Liver (tissue), 9 donors: Measurements from ENCODE around the gene HSD17B13. TPM values are rescaled to one million over a fixed set of nuclear protein-coding genes. Genes with fewer than 3 reads are reported as not detected.

ENCODE experiments used
- DNase-seq: peaks from one replicate; pipeline ENCODE4 v3.0.0-alpha.2; 2017; ENCODE audit warnings: low spot score
- H3K27ac ChIP-seq, 2 donors: one replicate each; pipeline ENCODE4 v1.7.0; 2013; ENCODE audit warnings: inconsistent platforms in 2 of 2, low read length in 2 of 2, control low read depth in 1 of 2, low read depth in 1 of 2, mild to moderate bottlenecking in 1 of 2
- H3K27me3 ChIP-seq, 4 donors: one replicate each; pipeline versions ENCODE4 v1.6.1 to v1.7.0; 2013; ENCODE audit warnings: low read length in 3 of 4, inconsistent platforms in 1 of 4, mild to moderate bottlenecking in 1 of 4, moderate library complexity in 1 of 4; ENCODE audit not compliant: control insufficient read depth in 4 of 4, insufficient read depth in 4 of 4
- H3K36me3 ChIP-seq, 4 donors: one replicate each; pipeline versions ENCODE4 v1.6.1 to v1.7.0; 2013; ENCODE audit warnings: low read length in 3 of 4, mild to moderate bottlenecking in 3 of 4, low read depth in 1 of 4, moderate library complexity in 1 of 4; ENCODE audit not compliant: control insufficient read depth in 4 of 4, insufficient read depth in 3 of 4
- H3K4me1 ChIP-seq, 4 donors: one replicate each; pipeline versions ENCODE4 v1.6.1 to v1.7.0; 2013; ENCODE audit warnings: low read length in 3 of 4, mild to moderate bottlenecking in 3 of 4, moderate library complexity in 1 of 4; ENCODE audit not compliant: control insufficient read depth in 4 of 4, insufficient read depth in 4 of 4
- H3K4me3 ChIP-seq, 3 donors: one replicate each; pipeline versions ENCODE4 v1.6.1 to v1.7.0; 2013; ENCODE audit warnings: low read length in 3 of 3, control low read depth in 1 of 3, low read depth in 1 of 3, mild to moderate bottlenecking in 1 of 3
- H3K9ac ChIP-seq, 2 donors: one replicate each; pipeline ENCODE4 v1.7.0; 2013; ENCODE audit warnings: low read length in 2 of 2, mild to moderate bottlenecking in 2 of 2, moderate library complexity in 2 of 2, control low read depth in 1 of 2, low read depth in 1 of 2
- H3K9me3 ChIP-seq, 4 donors: one replicate each; pipeline versions ENCODE4 v1.6.1 to v1.7.0; 2013; ENCODE audit warnings: low read length in 3 of 4; ENCODE audit not compliant: control insufficient read depth in 4 of 4
- EGR1 ChIP-seq, 2 donors: IDR thresholded peaks; 2 replicates each; pipeline ENCODE4 v1.6.1; 2016 to 2018; ENCODE audit warnings: antibody characterized with exemption in 2 of 2, low read depth in 2 of 2
- FOXA1 ChIP-seq: IDR thresholded peaks from 2 replicates; pipeline ENCODE4 v1.6.1; 2016; ENCODE audit warnings: antibody characterized with exemption
- FOXA2 ChIP-seq: IDR thresholded peaks from 2 replicates; pipeline ENCODE4 v1.6.1; 2016; ENCODE audit warnings: antibody characterized with exemption
- GABPA ChIP-seq, 2 donors: IDR thresholded peaks in 1 of 2; conservative IDR thresholded peaks in 1 of 2; 2 replicates each; pipeline ENCODE4 v1.6.1; 2016; ENCODE audit warnings: antibody characterized with exemption in 2 of 2, mild to moderate bottlenecking in 1 of 2, moderate library complexity in 1 of 2
- HNF4A ChIP-seq, 2 donors: conservative IDR thresholded peaks; 2 replicates each; pipeline ENCODE4 v1.6.1; 2016; ENCODE audit warnings: antibody characterized with exemption in 2 of 2, mild to moderate bottlenecking in 2 of 2
- HNF4G ChIP-seq: IDR thresholded peaks from 2 replicates; pipeline ENCODE4 v1.6.1; 2016; ENCODE audit warnings: antibody characterized with exemption
- JUND ChIP-seq, 2 donors: IDR thresholded peaks; 2 replicates each; pipeline ENCODE4 v1.6.1; 2016; ENCODE audit warnings: antibody characterized with exemption in 2 of 2
- NR2F2 ChIP-seq: IDR thresholded peaks from 2 replicates; pipeline ENCODE4 v1.6.1; 2016; ENCODE audit warnings: antibody characterized with exemption
- RAD21 ChIP-seq, 2 donors: IDR thresholded peaks; 2 replicates each; pipeline ENCODE4 v1.6.1; 2016; ENCODE audit warnings: antibody characterized with exemption in 2 of 2, mild to moderate bottlenecking in 2 of 2
- RXRA ChIP-seq, 2 donors: IDR thresholded peaks; 2 replicates each; pipeline ENCODE4 v1.6.1; 2017 to 2018; ENCODE audit warnings: antibody characterized with exemption in 2 of 2, mild to moderate bottlenecking in 1 of 2
- SP1 ChIP-seq: IDR thresholded peaks from 2 replicates; pipeline ENCODE4 v1.6.1; 2018; ENCODE audit warnings: antibody characterized with exemption, mild to moderate bottlenecking
- TAF1 ChIP-seq: conservative IDR thresholded peaks from 2 replicates; pipeline ENCODE4 v1.6.1; 2016; ENCODE audit warnings: antibody characterized with exemption, mild to moderate bottlenecking
- YY1 ChIP-seq: IDR thresholded peaks from 2 replicates; pipeline ENCODE4 v1.6.1; 2016; ENCODE audit warnings: antibody characterized with exemption, mild to moderate bottlenecking
- WGBS: extraction: QIAGEN DNeasy Blood & Tissue Kit; methylation state at CpG from one replicate; pipeline ENCODE4 v1.1.7; 2013; 5-methylcytosine and 5-hydroxymethylcytosine counted together
- polyA plus RNA-seq, 2 donors: library from polyadenylated mRNA; stranded (reverse) in 1 of 2; unstranded in 1 of 2; fragments of 200-250 nt in 1 of 2; fragments of >200 nt in 1 of 2; fragmentation: Nextera tagmentation in 1 of 2; extraction: Ambion mirVana in 1 of 2; gene quantifications; one replicate each; pipeline versions ENCODE4 v1.2.1 to v1.2.3, GENCODE V29; 2013 to 2015
- total RNA-seq, 2 donors: library from RNA; depleted of rRNA; stranded (reverse); fragments of >200 nt; gene quantifications; one replicate each; pipeline ENCODE4 v1.2.3, GENCODE V29; 2014
- TF ChIP-seq, protein P1 (sequence below): IDR thresholded peaks from 2 replicates; pipeline ENCODE4 v1.6.1; 2016; ENCODE audit warnings: antibody characterized with exemption, mild to moderate bottlenecking
- TF ChIP-seq, protein P2 (sequence below): fragments of 150-350 bp; IDR thresholded peaks from 2 replicates; pipeline ENCODE4 v1.5.1; 2017; ENCODE audit warnings: improper control_type of control experiment, low read depth, low read length; ENCODE audit not compliant: missing input control
- TF ChIP-seq, protein P3 (sequence below): IDR thresholded peaks from 2 replicates; pipeline ENCODE4 v1.6.1; 2016; ENCODE audit warnings: antibody characterized with exemption
- TF ChIP-seq, protein P4 (sequence below): IDR thresholded peaks from 2 replicates; pipeline ENCODE4 v1.6.1; 2016; ENCODE audit warnings: antibody characterized with exemption
- TF ChIP-seq, protein P5 (sequence below): IDR thresholded peaks from 2 replicates; pipeline ENCODE4 v1.6.1; 2016; ENCODE audit warnings: antibody characterized with exemption
- donor health status: healthy.
- donor health status: healthy.
- donor health status: healthy.
- donor health status: healthy.
- donor health status: healthy.

The HSD17B13 gene
- total and polyA plus RNA-seq, 4 donors: 0.09 to 61.7 (median 22.8) TPM

DNA sequence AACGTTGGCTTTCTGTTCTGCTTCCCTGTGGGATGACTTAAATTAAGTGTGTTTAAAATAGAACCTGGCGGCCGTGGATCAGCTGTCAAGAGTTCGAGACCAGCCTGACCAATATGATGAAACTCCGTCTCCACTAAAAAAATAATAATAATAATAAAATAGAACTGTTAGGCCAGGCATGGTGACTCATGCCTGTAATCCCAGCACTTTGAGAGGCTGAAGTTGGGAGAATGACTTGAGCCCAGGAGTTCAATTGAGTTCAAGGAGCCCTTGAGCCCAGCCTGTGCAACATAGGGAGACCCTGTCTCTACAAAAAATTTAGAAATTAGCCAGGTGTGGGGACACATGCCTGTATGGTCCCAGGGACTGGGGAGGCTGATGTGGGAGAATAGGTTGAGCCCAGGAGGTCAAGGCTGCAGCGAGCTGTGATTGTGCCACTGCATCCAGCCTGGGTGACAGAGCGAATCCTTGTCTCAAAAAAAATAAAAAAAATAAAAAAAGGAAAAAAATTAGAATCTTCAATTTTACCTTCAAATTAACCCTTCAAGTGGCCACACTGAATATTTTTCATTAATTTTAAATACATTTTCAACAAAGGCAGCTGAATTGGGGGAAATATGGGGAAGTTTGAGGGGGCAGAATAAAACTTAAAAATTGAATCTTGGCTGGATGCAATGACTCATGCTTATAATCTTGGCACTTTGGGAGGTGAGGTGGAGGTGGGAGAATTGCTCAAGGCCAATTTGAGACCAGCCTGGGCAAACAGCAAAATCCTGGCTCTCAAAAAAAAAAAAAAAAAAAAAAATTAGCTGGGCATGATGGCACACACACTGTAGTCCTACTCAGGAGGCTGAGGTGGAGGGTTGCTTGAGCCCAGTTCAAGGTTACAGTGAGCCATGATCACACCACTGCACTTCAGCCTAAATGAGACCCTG, 31.8 kb upstream of the HSD17B13 start:
- Histone ChIP-seq H3K4me3 (no peak overlapping the region), H3K9ac (no peak overlapping the region), H3K9me3 (no peaks in the 10 kb centered on the region), H3K27ac (no peak overlapping the region), H3K4me1 (peaks cover 0 to 6% (median 3%) of the 10 kb centered on the region in 4 donors), H3K27me3 (no peaks in the 10 kb centered on the region), H3K36me3 (peaks cover 0 to 9% (median 5%) of the 10 kb centered on the region in 4 donors)
- 81% methylated on average over 7 of the region's 7 CpGs for WGBS
- TF ChIP-seq, protein P1, sequence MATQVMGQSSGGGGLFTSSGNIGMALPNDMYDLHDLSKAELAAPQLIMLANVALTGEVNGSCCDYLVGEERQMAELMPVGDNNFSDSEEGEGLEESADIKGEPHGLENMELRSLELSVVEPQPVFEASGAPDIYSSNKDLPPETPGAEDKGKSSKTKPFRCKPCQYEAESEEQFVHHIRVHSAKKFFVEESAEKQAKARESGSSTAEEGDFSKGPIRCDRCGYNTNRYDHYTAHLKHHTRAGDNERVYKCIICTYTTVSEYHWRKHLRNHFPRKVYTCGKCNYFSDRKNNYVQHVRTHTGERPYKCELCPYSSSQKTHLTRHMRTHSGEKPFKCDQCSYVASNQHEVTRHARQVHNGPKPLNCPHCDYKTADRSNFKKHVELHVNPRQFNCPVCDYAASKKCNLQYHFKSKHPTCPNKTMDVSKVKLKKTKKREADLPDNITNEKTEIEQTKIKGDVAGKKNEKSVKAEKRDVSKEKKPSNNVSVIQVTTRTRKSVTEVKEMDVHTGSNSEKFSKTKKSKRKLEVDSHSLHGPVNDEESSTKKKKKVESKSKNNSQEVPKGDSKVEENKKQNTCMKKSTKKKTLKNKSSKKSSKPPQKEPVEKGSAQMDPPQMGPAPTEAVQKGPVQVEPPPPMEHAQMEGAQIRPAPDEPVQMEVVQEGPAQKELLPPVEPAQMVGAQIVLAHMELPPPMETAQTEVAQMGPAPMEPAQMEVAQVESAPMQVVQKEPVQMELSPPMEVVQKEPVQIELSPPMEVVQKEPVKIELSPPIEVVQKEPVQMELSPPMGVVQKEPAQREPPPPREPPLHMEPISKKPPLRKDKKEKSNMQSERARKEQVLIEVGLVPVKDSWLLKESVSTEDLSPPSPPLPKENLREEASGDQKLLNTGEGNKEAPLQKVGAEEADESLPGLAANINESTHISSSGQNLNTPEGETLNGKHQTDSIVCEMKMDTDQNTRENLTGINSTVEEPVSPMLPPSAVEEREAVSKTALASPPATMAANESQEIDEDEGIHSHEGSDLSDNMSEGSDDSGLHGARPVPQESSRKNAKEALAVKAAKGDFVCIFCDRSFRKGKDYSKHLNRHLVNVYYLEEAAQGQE: no peak
- no peak for TF ChIP-seq TAF1
- no peak for TF ChIP-seq NR2F2
- no peak for TF ChIP-seq RAD21 (IDR thresholded peaks at IDR 0.05)
- no peak for TF ChIP-seq RXRA (IDR thresholded peaks at IDR 0.05)
- TF ChIP-seq FOXA1: no peak
- no peak for TF ChIP-seq EGR1 (IDR thresholded peaks at IDR 0.05; ENCODE audit: low read depth in 2 of 2)
- TF ChIP-seq, protein P2, sequence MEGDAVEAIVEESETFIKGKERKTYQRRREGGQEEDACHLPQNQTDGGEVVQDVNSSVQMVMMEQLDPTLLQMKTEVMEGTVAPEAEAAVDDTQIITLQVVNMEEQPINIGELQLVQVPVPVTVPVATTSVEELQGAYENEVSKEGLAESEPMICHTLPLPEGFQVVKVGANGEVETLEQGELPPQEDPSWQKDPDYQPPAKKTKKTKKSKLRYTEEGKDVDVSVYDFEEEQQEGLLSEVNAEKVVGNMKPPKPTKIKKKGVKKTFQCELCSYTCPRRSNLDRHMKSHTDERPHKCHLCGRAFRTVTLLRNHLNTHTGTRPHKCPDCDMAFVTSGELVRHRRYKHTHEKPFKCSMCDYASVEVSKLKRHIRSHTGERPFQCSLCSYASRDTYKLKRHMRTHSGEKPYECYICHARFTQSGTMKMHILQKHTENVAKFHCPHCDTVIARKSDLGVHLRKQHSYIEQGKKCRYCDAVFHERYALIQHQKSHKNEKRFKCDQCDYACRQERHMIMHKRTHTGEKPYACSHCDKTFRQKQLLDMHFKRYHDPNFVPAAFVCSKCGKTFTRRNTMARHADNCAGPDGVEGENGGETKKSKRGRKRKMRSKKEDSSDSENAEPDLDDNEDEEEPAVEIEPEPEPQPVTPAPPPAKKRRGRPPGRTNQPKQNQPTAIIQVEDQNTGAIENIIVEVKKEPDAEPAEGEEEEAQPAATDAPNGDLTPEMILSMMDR: no peak
- no peak for TF ChIP-seq JUND (IDR thresholded peaks at IDR 0.05)
- no peak for TF ChIP-seq GABPA (IDR thresholded peaks at IDR 0.05 in 1 of 2, conservative IDR thresholded peaks at IDR 0.05 in 1 of 2)
- no peak for TF ChIP-seq HNF4G
- TF ChIP-seq, protein P3, sequence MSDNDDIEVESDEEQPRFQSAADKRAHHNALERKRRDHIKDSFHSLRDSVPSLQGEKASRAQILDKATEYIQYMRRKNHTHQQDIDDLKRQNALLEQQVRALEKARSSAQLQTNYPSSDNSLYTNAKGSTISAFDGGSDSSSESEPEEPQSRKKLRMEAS: no peak
- TF ChIP-seq SP1: no peak
- TF ChIP-seq, protein P4, sequence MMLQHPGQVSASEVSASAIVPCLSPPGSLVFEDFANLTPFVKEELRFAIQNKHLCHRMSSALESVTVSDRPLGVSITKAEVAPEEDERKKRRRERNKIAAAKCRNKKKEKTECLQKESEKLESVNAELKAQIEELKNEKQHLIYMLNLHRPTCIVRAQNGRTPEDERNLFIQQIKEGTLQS: no peak
- no peak for TF ChIP-seq HNF4A (conservative IDR thresholded peaks at IDR 0.05)
- no peak for TF ChIP-seq YY1
- no peak for TF ChIP-seq FOXA2
- TF ChIP-seq, protein P5, sequence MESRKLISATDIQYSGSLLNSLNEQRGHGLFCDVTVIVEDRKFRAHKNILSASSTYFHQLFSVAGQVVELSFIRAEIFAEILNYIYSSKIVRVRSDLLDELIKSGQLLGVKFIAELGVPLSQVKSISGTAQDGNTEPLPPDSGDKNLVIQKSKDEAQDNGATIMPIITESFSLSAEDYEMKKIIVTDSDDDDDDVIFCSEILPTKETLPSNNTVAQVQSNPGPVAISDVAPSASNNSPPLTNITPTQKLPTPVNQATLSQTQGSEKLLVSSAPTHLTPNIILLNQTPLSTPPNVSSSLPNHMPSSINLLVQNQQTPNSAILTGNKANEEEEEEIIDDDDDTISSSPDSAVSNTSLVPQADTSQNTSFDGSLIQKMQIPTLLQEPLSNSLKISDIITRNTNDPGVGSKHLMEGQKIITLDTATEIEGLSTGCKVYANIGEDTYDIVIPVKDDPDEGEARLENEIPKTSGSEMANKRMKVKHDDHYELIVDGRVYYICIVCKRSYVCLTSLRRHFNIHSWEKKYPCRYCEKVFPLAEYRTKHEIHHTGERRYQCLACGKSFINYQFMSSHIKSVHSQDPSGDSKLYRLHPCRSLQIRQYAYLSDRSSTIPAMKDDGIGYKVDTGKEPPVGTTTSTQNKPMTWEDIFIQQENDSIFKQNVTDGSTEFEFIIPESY: no peak
- DNase-seq: no peak
